ENCODE data around the gene LDB1.

The LDB1 gene

GRCh38 chr10:102120142-102120990 is at the start of gene LDB1:
TSS of gene LDB1 (minus strand) at chr10:102120368. CDS start at chr10:102120110, 258 bp downstream.
- DNase-seq = peak; percentile 36

DNA sequence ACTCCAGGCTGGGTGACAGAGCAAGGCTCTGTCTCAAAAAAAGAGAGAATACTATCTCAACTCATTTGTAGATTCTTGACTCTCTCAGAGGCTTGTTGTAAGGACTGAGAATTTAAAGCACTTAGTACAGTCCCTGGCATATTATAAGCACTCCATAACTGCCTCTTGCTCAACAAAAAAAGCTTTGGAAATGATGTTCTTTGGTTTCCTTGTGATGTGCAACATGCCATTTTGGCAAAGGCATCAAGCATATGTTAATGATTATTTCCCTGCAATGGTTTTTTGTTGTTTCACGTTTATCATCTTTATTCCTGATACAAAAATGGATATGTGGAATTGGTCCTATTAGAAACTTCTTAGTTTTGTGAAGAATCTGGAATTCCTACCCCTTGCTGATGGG is 47.7 kb upstream of the LDB1 start:
- no peak for DNase-seq

GRCh38 chr10:102163342-102163989 is 43.3 kb upstream of the LDB1 start:
- no peak for DNase-seq

DNA sequence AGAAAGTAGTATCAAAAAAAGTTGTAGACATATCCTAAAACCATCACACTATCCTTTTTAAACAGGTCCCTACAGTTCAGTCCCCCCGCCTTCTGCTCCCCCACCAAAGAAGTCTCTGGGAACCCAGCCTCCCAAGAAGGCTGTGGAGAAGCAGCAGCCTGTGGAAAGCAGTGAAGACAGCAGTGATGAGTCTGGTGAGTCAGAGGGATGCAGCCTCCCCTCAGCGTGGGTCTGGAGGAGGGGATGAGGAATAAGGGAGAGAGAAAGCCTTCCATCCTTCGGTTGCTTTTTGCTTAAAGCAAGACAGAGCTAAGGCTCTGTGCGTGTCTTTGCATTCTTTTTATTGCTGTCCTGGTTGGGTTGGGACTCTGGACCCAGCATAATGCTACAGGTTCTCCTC is 39.7 kb upstream of the LDB1 start:
- no peak for DNase-seq

DNA sequence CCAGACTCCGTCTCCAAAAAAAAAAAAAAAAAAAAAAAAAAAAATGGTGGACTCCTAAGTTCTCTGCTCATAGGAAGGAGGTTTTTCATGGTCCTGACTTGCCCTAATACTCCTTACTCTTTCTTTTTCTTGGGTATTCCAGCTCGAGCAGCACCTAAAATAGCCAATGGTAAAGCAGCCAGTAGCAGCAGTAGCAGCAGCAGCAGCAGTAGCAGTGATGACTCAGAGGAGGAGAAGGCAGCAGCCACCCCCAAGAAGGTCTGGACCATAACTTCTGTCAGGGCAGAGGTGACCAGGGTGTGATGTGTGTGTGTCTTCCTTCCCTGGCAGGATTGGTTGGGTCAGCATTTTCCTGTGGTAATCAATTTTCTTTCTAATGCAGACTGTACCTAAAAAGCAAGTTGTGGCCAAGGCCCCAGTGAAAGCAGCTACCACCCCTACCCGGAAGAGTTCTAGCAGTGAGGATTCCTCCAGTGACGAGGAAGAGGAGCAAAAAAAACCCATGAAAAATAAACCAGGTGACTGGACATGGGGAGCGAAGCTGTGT is 39.0 kb upstream of the LDB1 start:
- DNase-seq = no peak

- DNase-seq = no peak
These were observed 37.1 kb upstream of the LDB1 start for GRCh38 chr10:102157224-102157623.

DNA sequence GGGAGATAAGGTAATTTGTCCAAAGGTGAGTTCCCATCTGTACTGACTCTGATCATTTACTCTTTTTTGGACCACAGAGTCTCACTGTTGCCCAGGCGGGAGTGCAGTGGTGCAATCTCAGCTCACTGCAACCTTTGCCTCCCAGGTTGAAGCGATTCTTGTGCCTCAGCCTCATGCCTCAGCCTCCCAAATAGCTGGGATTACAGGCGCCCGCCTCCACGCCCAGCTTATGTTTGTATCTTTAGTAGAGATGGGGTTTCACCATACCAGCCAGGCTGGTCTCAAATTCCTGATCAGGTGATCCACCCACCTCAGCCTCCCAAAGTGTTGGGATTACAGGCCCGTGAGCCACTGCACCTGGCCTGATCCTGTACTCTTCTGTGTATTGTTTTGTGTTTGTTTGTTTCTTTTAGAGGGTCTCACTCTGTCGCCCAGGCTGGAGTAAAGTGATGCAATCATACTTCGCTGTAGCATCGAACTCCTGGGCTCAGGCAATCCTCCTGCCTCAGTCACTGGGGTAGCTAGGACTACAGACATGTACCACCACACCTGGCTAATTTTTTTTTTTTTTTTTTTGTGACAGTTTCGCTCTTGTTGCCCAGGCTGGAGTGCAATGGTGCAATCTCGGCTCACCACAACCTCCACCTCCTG is 34.4 kb upstream of the LDB1 start:
- no peak for DNase-seq

DNA sequence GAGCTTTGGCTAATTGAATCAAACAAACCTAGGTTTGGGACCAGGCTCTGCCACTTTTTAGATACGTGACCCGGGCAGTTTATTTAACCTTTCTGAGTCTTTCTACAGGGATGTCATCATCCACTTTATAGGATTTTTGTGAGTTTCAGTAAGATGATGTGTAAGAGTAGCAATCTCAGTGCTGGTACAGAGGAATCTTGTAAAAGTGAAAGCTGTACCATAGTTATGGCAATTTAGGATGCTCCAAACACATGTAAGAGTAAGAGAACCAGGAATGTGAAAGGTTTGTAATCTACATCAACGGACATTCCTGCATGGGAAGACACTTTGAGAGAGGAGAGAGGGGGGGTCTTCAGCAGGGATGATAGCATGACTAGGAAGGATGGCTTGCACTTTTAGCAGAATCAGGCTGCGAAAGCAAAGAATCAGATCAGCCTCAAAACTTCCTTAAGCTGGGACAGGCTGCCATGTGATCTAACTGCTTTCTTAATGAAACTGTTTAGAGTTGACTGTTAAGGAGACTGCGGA is 33.0 kb upstream of the LDB1 start:
- DNase-seq = no peak

- no peak for DNase-seq
These were observed 32.4 kb upstream of the LDB1 start for GRCh38 chr10:102152545-102152890.

GRCh38 chr10:102151774-102152544 is 31.8 kb upstream of the LDB1 start, which contains the start of gene NOLC1:
TSS of gene NOLC1 (plus strand) at chr10:102152389. CDS start at chr10:102152411, 22 bp downstream.
- peak; percentile 96 for DNase-seq

- DNase-seq = no peak
These were observed 31.0 kb upstream of the LDB1 start for GRCh38 chr10:102150970-102151773.

GRCh38 chr10:102148275-102148674 is 28.1 kb upstream of the LDB1 start:
- DNase-seq = no peak

- no peak for DNase-seq
These were observed 27.4 kb upstream of the LDB1 start for GRCh38 chr10:102147561-102147960.

- DNase-seq = no peak
These were observed 26.8 kb upstream of the LDB1 start for GRCh38 chr10:102146971-102147428.

GRCh38 chr10:102141583-102142107 is 21.5 kb upstream of the LDB1 start:
- DNase-seq = no peak

DNA sequence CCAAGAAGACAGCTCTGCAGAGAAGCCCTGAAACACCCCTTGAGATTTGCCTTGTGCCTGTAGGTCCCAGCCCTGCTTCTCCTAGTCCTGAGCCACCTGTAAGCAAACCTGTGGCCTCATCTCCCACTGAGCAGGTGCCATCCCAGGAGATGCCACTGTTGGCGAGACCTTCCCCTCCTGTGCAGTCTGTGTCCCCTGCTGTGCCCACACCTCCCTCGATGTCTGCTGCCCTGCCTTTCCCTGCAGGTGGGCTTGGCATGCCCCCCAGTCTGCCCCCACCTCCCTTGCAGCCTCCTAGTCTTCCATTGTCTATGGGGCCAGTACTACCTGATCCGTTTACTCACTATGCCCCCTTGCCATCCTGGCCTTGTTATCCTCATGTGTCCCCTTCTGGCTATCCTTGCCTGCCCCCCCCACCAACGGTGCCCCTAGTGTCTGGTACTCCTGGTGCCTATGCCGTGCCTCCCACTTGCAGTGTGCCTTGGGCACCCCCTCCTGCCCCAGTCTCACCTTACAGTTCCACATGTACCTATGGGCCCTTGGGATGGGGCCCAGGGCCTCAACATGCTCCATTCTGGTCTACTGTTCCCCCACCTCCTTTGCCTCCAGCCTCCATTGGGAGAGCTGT is 20.9 kb upstream of the LDB1 start:
- DNase-seq = no peak

DNA sequence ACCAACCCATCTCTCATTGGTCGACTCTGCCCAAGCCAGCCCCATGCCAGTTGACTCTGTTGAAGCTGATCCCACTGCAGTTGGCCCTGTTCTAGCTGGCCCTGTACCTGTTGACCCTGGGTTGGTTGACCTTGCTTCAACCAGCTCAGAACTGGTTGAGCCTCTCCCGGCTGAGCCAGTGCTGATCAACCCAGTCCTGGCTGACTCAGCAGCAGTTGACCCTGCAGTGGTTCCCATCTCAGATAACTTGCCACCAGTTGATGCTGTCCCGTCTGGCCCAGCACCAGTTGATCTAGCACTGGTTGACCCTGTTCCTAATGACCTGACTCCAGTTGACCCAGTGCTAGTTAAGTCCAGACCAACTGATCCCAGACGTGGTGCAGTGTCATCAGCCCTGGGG is 20.1 kb upstream of the LDB1 start:
- DNase-seq = no peak

GRCh38 chr10:102139281-102140110 is 19.3 kb upstream of the LDB1 start:
- no peak for DNase-seq

DNA sequence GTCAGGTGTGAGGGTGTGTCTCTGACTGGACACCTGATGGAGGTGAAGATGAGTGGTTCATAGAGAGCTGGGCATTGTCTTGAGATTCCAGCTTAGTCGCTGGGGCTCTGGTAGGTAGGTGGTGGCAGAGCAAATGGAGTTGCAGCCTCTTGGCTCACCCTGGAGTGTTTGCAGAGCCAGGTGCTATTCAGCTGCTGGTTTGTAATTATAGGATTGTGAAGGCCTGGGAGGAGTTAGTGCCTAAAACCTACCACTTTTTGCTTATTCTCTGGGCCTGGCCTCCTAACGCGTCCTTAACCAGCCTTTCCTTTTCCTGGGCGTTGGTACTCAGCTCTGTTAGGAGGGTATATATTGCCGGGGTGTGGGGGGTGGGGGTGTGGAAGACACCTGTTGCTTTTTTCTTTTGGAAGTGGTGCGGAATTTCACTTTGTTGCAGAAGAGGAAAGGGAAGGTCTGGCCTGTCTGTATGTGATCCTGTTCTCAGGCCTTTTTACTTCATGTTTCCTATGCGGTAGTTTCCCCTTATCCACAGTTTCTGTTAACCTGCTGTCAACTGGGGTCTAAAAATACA is 15.9 kb upstream of the LDB1 start:
- no peak for DNase-seq

All from NCI-H1048 (cell line).